SK-N-SH (cell line): Measurements from ENCODE around the gene HOXB5.

Experiments
- CHD2 ChIP-seq: fragments of 150-350 bp; IDR thresholded peaks from 2 replicates; pipeline ENCODE4 v1.6.1; 2018; ENCODE audit warnings: low read length; ENCODE audit not compliant: partially characterized antibody
- EZH2phosphoT487 ChIP-seq: fragments of 200-600 bp; sonication (generic); IDR thresholded peaks from 2 replicates; pipeline ENCODE4 v1.6.1; 2017; ENCODE audit warnings: low read depth, mixed run types, mild to moderate bottlenecking, antibody characterized with exemption, moderate library complexity, borderline replicate concordance
- FOSL2 ChIP-seq: IDR thresholded peaks from 2 replicates; pipeline ENCODE4 v1.4.0; 2012; ENCODE audit warnings: low read depth, mild to moderate bottlenecking, moderate library complexity, borderline replicate concordance
- FOXJ3 ChIP-seq: sonication (generic); formaldehyde crosslinking; IDR thresholded peaks from 2 replicates; pipeline ENCODE4 v1.5.1; 2020; ENCODE audit warnings: mild to moderate bottlenecking, missing genetic modification reagents
- NFIC ChIP-seq: IDR thresholded peaks from 2 replicates; pipeline ENCODE4 v1.4.0; 2012; ENCODE audit warnings: borderline replicate concordance
- POLR2AphosphoS5 ChIP-seq: IDR thresholded peaks from 2 replicates; pipeline ENCODE4 v1.6.1; 2012; ENCODE audit warnings: low read depth, low read length
- RCOR1 ChIP-seq: fragments of 150-350 bp; IDR thresholded peaks from 2 replicates; pipeline ENCODE4 v1.6.1; 2017; ENCODE audit warnings: antibody characterized with exemption, low read length
- TAF1 ChIP-seq: IDR thresholded peaks from 2 replicates; pipeline ENCODE4 v1.6.1; 2012; ENCODE audit warnings: low read depth, mild to moderate bottlenecking, low read length, moderate library complexity, borderline replicate concordance
- TEAD4 ChIP-seq: IDR thresholded peaks from 2 replicates; pipeline ENCODE4 v1.4.0; 2012; ENCODE audit warnings: mild to moderate bottlenecking, borderline replicate concordance; ENCODE audit not compliant: insufficient read depth
- TF ChIP-seq, protein P1 (sequence below): fragments of 200-600 bp; sonication (generic); IDR thresholded peaks from 2 replicates; pipeline ENCODE4 v1.6.1; 2017; ENCODE audit warnings: antibody characterized with exemption, mild to moderate bottlenecking, moderate library complexity
- TF ChIP-seq, protein P2 (sequence below): IDR thresholded peaks from 2 replicates; pipeline ENCODE4 v1.6.1; 2012; ENCODE audit warnings: mild to moderate bottlenecking, low read depth, low read length, moderate library complexity
- TF ChIP-seq, protein P3 (sequence below): IDR thresholded peaks from 2 replicates; pipeline ENCODE4 v1.4.0; 2012; ENCODE audit warnings: low read depth, borderline replicate concordance

DNA sequence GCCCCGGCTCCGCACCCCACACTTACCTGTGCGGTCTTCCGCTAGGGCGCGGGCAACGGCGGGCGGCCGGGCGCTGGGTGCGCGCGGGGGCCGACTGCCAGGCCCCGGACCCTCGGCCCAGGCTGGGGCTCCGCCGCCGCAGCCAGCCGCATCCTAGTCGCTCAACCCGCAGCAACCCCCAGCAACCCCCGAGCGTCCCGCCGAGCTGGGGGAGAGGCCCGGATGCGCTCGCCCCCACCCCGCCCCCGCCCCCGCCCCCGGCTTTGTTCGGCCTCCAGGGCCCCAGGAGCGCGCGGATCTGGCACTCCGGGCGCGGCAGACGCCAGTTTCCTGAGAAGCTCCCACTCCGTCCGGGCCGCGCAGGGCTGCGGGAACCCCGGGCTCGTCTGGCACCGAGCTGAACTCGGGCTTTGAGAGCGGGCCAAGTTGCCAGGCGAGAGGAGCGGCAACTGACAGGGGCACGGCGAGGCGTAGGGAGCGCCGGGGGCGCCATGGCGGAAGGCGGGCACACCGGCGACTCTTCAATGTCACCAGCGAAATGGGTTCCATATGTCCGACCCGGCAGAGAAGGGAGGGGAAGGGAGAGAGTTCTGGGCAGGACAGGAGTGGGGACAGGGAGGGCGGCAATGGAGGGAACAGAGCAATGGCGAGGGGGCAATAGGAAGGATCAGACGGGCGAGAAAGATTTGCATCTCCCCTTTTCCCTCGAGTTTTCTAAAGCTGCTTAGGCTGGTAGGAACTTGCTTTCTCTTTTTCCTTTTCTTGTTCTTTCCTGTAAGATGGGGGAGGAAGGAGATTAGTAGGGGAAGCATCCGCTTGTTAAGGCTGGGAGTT, 29.2 kb downstream of the HOXB5 start:
- TF ChIP-seq POLR2AphosphoS5 (no peak), TAF1 (no peak), EZH2phosphoT487 (no peak; the same call in 1 of the 2 replicates), RCOR1 (no peak), FOSL2 (no peak), CHD2 (no peak), NFIC (no peak), FOXJ3 (CRISPR knock-in tag) (no peak), TEAD4 (no peak)
- TF ChIP-seq, protein P1, sequence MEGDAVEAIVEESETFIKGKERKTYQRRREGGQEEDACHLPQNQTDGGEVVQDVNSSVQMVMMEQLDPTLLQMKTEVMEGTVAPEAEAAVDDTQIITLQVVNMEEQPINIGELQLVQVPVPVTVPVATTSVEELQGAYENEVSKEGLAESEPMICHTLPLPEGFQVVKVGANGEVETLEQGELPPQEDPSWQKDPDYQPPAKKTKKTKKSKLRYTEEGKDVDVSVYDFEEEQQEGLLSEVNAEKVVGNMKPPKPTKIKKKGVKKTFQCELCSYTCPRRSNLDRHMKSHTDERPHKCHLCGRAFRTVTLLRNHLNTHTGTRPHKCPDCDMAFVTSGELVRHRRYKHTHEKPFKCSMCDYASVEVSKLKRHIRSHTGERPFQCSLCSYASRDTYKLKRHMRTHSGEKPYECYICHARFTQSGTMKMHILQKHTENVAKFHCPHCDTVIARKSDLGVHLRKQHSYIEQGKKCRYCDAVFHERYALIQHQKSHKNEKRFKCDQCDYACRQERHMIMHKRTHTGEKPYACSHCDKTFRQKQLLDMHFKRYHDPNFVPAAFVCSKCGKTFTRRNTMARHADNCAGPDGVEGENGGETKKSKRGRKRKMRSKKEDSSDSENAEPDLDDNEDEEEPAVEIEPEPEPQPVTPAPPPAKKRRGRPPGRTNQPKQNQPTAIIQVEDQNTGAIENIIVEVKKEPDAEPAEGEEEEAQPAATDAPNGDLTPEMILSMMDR, result no peak
- TF ChIP-seq, protein P2, sequence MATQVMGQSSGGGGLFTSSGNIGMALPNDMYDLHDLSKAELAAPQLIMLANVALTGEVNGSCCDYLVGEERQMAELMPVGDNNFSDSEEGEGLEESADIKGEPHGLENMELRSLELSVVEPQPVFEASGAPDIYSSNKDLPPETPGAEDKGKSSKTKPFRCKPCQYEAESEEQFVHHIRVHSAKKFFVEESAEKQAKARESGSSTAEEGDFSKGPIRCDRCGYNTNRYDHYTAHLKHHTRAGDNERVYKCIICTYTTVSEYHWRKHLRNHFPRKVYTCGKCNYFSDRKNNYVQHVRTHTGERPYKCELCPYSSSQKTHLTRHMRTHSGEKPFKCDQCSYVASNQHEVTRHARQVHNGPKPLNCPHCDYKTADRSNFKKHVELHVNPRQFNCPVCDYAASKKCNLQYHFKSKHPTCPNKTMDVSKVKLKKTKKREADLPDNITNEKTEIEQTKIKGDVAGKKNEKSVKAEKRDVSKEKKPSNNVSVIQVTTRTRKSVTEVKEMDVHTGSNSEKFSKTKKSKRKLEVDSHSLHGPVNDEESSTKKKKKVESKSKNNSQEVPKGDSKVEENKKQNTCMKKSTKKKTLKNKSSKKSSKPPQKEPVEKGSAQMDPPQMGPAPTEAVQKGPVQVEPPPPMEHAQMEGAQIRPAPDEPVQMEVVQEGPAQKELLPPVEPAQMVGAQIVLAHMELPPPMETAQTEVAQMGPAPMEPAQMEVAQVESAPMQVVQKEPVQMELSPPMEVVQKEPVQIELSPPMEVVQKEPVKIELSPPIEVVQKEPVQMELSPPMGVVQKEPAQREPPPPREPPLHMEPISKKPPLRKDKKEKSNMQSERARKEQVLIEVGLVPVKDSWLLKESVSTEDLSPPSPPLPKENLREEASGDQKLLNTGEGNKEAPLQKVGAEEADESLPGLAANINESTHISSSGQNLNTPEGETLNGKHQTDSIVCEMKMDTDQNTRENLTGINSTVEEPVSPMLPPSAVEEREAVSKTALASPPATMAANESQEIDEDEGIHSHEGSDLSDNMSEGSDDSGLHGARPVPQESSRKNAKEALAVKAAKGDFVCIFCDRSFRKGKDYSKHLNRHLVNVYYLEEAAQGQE, result no peak
- TF ChIP-seq, protein P3, sequence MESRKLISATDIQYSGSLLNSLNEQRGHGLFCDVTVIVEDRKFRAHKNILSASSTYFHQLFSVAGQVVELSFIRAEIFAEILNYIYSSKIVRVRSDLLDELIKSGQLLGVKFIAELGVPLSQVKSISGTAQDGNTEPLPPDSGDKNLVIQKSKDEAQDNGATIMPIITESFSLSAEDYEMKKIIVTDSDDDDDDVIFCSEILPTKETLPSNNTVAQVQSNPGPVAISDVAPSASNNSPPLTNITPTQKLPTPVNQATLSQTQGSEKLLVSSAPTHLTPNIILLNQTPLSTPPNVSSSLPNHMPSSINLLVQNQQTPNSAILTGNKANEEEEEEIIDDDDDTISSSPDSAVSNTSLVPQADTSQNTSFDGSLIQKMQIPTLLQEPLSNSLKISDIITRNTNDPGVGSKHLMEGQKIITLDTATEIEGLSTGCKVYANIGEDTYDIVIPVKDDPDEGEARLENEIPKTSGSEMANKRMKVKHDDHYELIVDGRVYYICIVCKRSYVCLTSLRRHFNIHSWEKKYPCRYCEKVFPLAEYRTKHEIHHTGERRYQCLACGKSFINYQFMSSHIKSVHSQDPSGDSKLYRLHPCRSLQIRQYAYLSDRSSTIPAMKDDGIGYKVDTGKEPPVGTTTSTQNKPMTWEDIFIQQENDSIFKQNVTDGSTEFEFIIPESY, result no peak
